NCI-H2171 (cell line): ENCODE data around the gene SMARCA4.
A peak's percentile ranks its signal among the peaks of the same experiment; 100 is the strongest.
"Not testable (repeated sequence)": the region's sequence is repeated elsewhere in the genome, so short reads cannot be mapped to it uniquely, and the experiment has no call there.

ENCODE experiments used
- DNase-seq: peaks from one replicate; lab custom pipeline; 2025; lab: John Stamatoyannopoulos, UW

SMARCA4 gene

GRCh38 chr19:11067356-11068113 is 106.7 kb downstream of the SMARCA4 start:
- no peak for DNase-seq

- DNase-seq: no peak
Observed at GRCh38 chr19:11069561-11069960, 108.7 kb downstream of the SMARCA4 start.

GRCh38 chr19:11070123-11070522 is 109.3 kb downstream of the SMARCA4 start:
- no peak for DNase-seq

GRCh38 chr19:11073568-11073967 is 112.7 kb downstream of the SMARCA4 start:
- no peak for DNase-seq

GRCh38 chr19:11076792-11077191 is 116.0 kb downstream of the SMARCA4 start:
- not testable (repeated sequence) for DNase-seq

- no peak for DNase-seq
Observed at GRCh38 chr19:11078893-11079292, 118.1 kb downstream of the SMARCA4 start.

GRCh38 chr19:11079999-11080398 is 119.2 kb downstream of the SMARCA4 start:
- no peak for DNase-seq

GRCh38 chr19:11087870-11088505 is 127.2 kb downstream of the SMARCA4 start:
- no peak for DNase-seq

GRCh38 chr19:11088506-11089253 is 127.8 kb downstream of the SMARCA4 start:
- no peak for DNase-seq

- DNase-seq: peak; percentile 88
Observed at GRCh38 chr19:11089254-11090013, 128.6 kb downstream of the SMARCA4 start, which contains the start of gene LDLR. LDLR (plus strand) TSS chr19:11089463; CDS start chr19:11089549, 86 bp downstream.

GRCh38 chr19:11090014-11090263 is 129.1 kb downstream of the SMARCA4 start:
- DNase-seq: not testable (repeated sequence)

- peak; percentile 94 for DNase-seq
Observed at GRCh38 chr19:11090264-11090996, 129.6 kb downstream of the SMARCA4 start.

- no peak for DNase-seq
Observed at GRCh38 chr19:11090997-11091702, 130.3 kb downstream of the SMARCA4 start.

GRCh38 chr19:11091703-11092153 is 130.9 kb downstream of the SMARCA4 start:
- no peak for DNase-seq

- no peak for DNase-seq
Observed at GRCh38 chr19:11092181-11092538, 131.3 kb downstream of the SMARCA4 start.

- no peak for DNase-seq
Observed at GRCh38 chr19:11093689-11094238, 132.9 kb downstream of the SMARCA4 start.

GRCh38 chr19:11094520-11094894 is 133.7 kb downstream of the SMARCA4 start:
- no peak for DNase-seq

GRCh38 chr19:11096210-11096841 is 135.5 kb downstream of the SMARCA4 start:
- DNase-seq: no peak

- not testable (repeated sequence) for DNase-seq
Observed at GRCh38 chr19:11097367-11097766, 136.5 kb downstream of the SMARCA4 start.

- no peak for DNase-seq
Observed at GRCh38 chr19:11098327-11098726, 137.5 kb downstream of the SMARCA4 start.
